Activated naive CD4-positive, alpha-beta T cell treated with anti-CD3 and anti-CD28 coated beads, Interleukin-2, amount 10 ng/mL, durations not matched to agents 7 days and 5 days (primary cell): ENCODE data around the gene CAB39.
A peak's percentile ranks its signal among the peaks of the same experiment; 100 is the strongest.

Experiments used
- CTCF ChIA-PET: fragments of 350-600 bp; sonication (Branson Sonifier 250); formaldehyde crosslinking; loops from one replicate; lab custom pipeline; 2021; ENCODE audit warnings: antibody characterized with exemption; lab: Charles Lee
- DNase-seq: peaks from one replicate; pipeline ENCODE4 v3.0.0-alpha.2; 2020
- H3K27ac Mint-ChIP-seq: one replicate; pipeline ENCODE4 v1.8.0; 2021; ENCODE audit warnings: mild to moderate bottlenecking, moderate library complexity, mixed read lengths
- H3K27me3 Mint-ChIP-seq: one replicate; pipeline ENCODE4 v1.8.0; 2021; ENCODE audit warnings: mild to moderate bottlenecking, mixed read lengths
- H3K36me3 Mint-ChIP-seq: one replicate; pipeline ENCODE4 v1.8.0; 2021; ENCODE audit warnings: mixed read lengths
- H3K4me1 Mint-ChIP-seq: one replicate; pipeline ENCODE4 v1.8.0; 2021; ENCODE audit warnings: mixed read lengths
- H3K4me3 Mint-ChIP-seq: one replicate; pipeline ENCODE4 v1.8.0; 2021; ENCODE audit warnings: mild to moderate bottlenecking, moderate library complexity, mixed read lengths
- H3K9me3 Mint-ChIP-seq: one replicate; pipeline ENCODE4 v1.8.0; 2021; ENCODE audit warnings: mixed read lengths

Gene CAB39

DNA sequence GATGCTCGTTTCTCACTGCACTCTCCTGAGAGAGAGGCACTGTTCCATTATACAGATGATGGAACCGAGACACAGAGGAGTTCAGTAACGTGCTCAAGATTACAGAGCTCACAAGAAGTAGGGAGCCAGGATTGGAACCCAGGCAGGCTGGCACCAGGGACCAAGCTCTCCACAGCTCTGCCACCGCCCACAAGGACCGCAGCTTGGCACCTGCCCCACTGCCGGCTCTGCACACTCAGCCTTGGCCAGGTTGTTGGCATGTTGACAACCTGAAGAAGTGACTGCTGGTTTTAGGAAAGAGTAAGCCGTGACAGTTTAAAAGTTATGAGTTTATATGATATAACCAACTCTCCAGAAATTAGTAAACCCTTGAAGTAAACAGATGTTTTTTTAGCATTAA lies 104.1 kb downstream of the CAB39 start:
- H3K27ac Mint-ChIP-seq, result peak overlapping the region; percentile 39
- DNase-seq, result no peak
- peaks cover 75% of the 10 kb centered on the region for H3K36me3 Mint-ChIP-seq
- H3K4me1 Mint-ChIP-seq, result peaks cover 19% of the 10 kb centered on the region
- CTCF ChIA-PET, result interaction anchor here (0.7 to 1.4 kb wide), 4 partner anchors 12 to 170 kb away, joined by 3 to 4 read pairs (median 3); no protein-coding TSS in a partner anchor
- H3K27me3 Mint-ChIP-seq, result no peaks in the 10 kb centered on the region
- H3K4me3 Mint-ChIP-seq, result no peak overlapping the region
- no peaks in the 10 kb centered on the region for H3K9me3 Mint-ChIP-seq

DNA sequence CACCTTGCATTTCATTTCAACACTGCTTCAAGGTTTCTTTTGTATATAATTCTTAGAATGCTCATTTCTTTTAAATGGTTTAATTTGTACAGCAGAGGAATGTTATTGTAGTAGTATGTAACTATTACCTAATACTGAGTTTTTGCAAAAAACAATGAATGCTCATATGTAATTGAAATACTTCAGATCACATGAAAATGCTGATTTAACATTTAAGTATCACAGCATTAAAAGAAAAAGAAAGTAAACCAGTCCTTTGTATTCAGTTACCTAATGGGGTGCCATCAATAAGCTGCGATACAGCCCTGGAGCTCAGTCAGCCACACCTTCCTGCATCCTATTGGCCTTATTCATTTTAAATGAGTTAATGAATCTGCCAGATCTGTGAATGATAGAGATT lies 106.8 kb downstream of the CAB39 start:
- no peak for DNase-seq
- Mint-ChIP-seq H3K9me3 (no peaks in the 10 kb centered on the region), H3K4me3 (no peak overlapping the region), H3K4me1 (peaks cover 20% of the 10 kb centered on the region), H3K27me3 (peaks cover 6% of the 10 kb centered on the region), H3K27ac (peak overlapping the region; percentile 19), H3K36me3 (peaks cover 57% of the 10 kb centered on the region)
- CTCF ChIA-PET, result interaction anchor here (0.9 to 2.0 kb wide), 4 partner anchors 10 to 57 kb away, joined by 3 to 6 read pairs (median 4); no protein-coding TSS in a partner anchor

DNA sequence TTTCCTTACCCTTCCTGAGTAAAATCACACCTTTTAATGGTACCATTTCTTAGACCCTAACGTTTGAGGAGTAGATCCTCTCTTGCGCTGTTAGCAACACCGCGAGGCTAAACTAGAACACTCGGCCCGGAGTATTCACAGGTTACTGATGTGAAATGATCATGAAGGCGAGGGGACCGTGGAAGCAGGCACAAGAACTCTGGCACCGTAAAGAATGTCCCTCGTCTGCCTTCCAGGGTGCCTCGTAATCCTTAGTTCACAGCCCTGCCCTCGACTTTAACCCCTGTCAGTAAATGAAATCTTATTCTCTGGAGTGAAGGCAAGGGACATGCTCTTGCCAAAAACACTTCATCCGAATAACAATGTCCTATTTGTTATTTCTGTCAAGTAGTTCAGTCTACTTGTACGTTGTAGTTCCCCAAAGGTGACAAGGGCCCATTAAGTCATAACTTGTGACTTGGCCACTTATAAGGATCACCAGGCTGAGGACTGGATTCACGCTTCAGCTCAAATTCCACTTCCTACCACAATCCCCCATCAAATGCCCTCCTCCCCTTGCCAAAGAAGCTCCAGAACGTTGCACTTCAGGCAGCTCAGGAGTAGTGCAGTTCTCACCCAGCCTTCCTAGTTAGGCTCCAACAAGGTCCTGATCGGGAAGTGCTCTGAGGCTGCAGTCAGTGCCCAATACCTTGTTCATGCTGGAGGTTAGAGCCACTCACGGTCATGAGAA lies 108.8 kb downstream of the CAB39 start:
- peaks cover 41% of the 10 kb centered on the region for H3K36me3 Mint-ChIP-seq
- H3K4me3 Mint-ChIP-seq, result no peak overlapping the region
- peak overlapping the region; percentile 11 for H3K27ac Mint-ChIP-seq
- CTCF ChIA-PET, result interaction anchor here (0.6 to 3.6 kb wide), 3 partner anchors 26 to 754 kb away, joined by 3 to 28 read pairs (median 17); no protein-coding TSS in a partner anchor
- DNase-seq, result no peak
- peaks cover 10% of the 10 kb centered on the region for H3K4me1 Mint-ChIP-seq
- H3K27me3 Mint-ChIP-seq, result peaks cover 20% of the 10 kb centered on the region
- H3K9me3 Mint-ChIP-seq, result no peaks in the 10 kb centered on the region

DNA sequence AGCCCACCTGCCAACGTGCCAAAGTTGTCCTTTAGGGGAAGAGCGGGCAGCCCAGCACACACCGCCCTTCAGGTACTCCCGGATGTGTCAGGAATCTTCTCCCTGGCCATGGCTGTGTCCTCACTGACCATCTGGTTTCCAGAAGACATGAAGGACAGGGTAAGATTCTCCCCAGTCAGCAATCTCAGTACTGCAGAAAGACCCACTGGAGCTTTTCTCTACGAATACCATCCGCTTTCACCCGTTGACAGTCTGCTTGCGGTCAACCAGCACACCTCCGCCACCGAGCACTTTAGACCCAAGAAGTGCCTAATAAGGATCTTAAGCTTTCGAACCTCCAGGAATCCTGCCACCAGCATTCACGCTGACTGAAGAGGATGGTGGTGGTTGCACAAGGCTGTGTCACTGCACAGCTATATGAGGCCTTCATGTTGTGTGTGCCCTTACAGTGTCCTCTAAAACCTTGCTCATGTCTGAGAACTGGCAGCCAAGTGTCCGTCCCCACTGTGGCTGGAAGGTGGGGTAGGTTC lies 109.4 kb downstream of the CAB39 start:
- CTCF ChIA-PET, result interaction anchor here (0.6 to 3.6 kb wide), 4 partner anchors 8 to 755 kb away, joined by 3 to 28 read pairs (median 10); no protein-coding TSS in a partner anchor
- Mint-ChIP-seq H3K9me3 (no peaks in the 10 kb centered on the region), H3K27me3 (peaks cover 26% of the 10 kb centered on the region), H3K4me3 (no peak overlapping the region), H3K27ac (peak overlapping the region; percentile 11), H3K4me1 (peaks cover 13% of the 10 kb centered on the region), H3K36me3 (peaks cover 35% of the 10 kb centered on the region)
- DNase-seq, result no peak

DNA sequence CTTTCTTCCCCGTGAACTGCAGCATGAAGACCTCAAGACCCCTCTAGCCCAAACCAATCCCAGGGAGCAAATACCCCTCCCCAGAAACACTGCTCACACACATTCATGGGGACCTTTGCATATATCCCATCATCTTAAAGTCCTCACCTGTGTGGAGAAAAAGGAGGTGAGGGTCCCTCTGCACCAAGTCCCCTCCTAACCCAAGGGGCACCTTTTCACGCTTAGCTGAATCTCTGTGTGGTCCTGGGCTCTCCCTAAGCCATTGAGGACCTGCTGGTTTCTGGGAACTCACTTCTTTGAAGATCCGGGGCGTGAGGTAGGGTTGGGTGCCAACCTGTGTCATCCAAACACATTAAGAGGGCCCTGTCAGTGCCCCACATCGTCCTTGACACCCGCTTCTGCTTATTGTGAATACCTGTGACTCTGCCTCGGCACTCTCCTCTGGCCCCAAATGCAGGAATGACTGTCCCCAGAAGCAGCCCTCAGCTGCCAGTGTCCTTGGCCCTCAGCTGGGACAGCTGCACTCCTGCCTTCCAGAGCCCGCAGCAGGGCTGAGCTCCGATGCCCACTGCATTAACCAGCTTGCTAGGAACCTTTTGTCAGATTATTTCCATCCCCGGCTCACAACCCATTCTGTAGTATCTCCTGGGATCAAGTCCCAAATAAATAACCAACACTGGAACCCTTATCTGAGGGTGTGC lies 110.8 kb downstream of the CAB39 start:
- CTCF ChIA-PET, result interaction anchor here (0.8 to 3.6 kb wide), 19 partner anchors 8 to 234 kb away, joined by 3 to 42 read pairs (median 7); partner anchors contain the start of gene PSMD1
- Mint-ChIP-seq H3K4me3 (no peak overlapping the region), H3K4me1 (peaks cover 19% of the 10 kb centered on the region), H3K27ac (peak overlapping the region; percentile 14), H3K9me3 (no peaks in the 10 kb centered on the region), H3K36me3 (peaks cover 25% of the 10 kb centered on the region), H3K27me3 (peaks cover 35% of the 10 kb centered on the region)
- no peak for DNase-seq

DNA sequence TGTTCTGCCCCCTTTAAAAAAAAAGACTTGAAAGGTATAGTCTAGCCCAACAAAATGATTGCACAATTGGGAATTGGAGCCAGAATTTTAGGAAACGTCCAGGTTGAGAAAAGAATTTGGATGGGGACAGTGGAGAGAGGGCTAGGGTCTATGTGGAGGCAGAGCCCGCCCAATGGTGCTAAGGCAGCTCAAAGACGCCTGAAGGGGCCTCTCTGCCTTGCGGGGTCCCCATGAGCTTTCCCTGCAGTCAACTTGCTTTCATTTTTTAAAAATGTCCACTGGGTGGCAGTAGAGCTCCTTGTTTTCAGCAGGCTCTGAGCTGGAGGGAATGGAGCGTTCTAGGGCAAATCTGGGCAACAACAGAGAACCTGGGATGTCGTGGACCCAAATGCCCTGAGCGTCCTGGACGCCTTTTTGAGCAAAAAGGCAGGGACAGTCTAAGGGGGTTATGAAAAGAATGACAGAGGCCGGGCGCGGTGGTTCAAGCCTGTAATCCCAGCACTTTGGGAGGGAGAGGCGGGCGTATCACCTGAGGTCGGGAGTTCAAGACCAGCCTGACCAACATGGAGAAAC lies 111.8 kb downstream of the CAB39 start:
- peaks cover 22% of the 10 kb centered on the region for H3K4me1 Mint-ChIP-seq
- peaks cover 16% of the 10 kb centered on the region for H3K36me3 Mint-ChIP-seq
- CTCF ChIA-PET, result interaction anchor here (0.7 to 3.6 kb wide), 35 partner anchors 8 to 234 kb away, joined by 3 to 42 read pairs (median 4); partner anchors contain the start of genes GPR55 and PSMD1
- H3K27me3 Mint-ChIP-seq, result peaks cover 46% of the 10 kb centered on the region
- DNase-seq, result peak; percentile 62
- H3K9me3 Mint-ChIP-seq, result no peaks in the 10 kb centered on the region
- no peak overlapping the region for H3K4me3 Mint-ChIP-seq
- H3K27ac Mint-ChIP-seq, result peak overlapping the region; percentile 24

DNA sequence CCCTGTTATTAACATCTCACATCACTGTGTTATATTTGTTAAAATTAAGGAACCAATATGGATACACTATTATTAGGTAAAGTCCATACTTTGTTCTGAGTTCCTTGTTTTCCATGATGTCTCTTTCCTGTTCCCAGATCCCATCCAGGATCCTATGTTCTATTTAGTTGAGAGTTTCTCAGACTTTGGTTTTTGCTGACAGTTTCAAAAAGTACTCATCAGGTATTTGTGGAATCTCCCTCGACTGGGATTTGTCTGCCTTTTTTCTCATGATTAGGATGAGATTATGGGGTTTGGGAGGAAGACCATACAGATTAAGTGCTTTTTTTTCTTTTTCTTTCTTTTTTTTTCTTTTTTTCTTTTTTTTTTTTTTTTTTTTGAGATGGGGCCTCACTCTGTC lies 112.7 kb downstream of the CAB39 start:
- H3K36me3 Mint-ChIP-seq, result peaks cover 11% of the 10 kb centered on the region
- H3K4me3 Mint-ChIP-seq, result no peak overlapping the region
- no peak for DNase-seq
- no peak overlapping the region for H3K27ac Mint-ChIP-seq
- CTCF ChIA-PET, result interaction anchor here (0.6 to 2.1 kb wide), 6 partner anchors 8 to 779 kb away, joined by 3 to 10 read pairs (median 4); no protein-coding TSS in a partner anchor
- H3K9me3 Mint-ChIP-seq, result no peaks in the 10 kb centered on the region
- peaks cover 55% of the 10 kb centered on the region for H3K27me3 Mint-ChIP-seq
- H3K4me1 Mint-ChIP-seq, result peaks cover 22% of the 10 kb centered on the region

DNA sequence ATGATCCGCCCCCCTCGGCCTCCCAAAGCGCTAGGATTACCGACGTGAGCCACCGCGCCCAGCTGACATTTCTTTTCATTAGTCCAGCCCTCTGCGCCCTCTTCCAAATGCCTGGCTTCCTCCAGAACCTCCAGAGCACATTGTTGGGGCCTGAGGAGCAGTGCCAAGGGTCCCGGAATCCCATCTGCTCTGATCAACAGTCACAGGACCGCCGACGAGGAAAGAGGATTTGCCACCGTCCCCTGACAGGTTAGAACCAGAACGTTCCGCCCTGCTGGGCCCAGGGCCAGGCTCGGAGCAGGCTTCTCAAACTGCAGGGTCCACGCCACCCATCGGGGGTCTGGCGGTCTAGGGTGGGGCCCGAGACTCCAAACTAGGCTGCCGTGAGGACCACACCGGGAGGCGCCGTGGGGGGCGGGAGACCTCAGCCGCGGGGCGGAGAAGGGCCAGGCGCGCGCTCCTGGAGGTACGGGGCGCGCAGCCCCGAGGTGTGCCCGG lies 115.2 kb downstream of the CAB39 start:
- CTCF ChIA-PET, result interaction anchor here (1.7 to 2.1 kb wide), 2 partner anchors 21 to 157 kb away, joined by 4 to 5 read pairs; no protein-coding TSS in a partner anchor
- Mint-ChIP-seq H3K4me1 (peaks cover 22% of the 10 kb centered on the region), H3K27ac (no peak overlapping the region), H3K36me3 (no peaks in the 10 kb centered on the region), H3K9me3 (no peaks in the 10 kb centered on the region), H3K27me3 (peaks cover 79% of the 10 kb centered on the region), H3K4me3 (no peak overlapping the region)
- DNase-seq, result no peak

DNA sequence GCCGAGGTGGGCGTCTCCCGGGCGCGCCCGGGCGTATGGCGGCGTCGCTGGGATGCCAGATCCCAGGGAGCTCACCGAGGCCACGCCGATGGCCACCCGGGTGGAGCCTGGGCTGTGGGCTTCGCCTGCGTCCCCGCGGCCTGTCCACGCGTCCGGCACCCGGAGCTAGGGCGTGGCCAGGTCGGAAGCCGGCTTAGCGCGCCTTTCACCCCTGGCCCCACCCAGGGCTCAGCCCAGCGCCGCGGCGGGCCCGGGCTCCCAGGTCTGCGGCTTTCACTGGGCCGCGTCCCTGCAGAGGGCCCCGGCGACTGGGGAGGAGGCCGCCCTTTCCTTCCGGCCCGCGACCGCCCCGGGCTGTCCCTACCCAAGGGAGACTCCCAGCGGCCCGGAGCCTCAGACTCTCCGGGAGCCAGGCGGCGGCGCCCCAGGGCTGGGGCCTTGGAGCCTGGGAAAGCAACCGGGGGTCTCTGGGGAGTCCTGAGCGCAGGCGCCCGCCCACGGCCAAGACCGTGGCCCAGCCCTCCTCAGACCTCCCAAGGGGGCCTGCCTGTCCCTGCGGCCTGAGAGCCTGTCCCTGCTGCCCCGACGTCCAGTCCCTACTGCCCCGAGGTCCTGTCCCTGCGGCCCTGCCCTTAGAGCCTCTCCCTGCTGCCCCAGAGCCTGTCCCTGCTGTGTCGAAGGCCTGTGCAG lies 115.8 kb downstream of the CAB39 start:
- Mint-ChIP-seq H3K4me3 (peak overlapping the region; percentile 45), H3K4me1 (peaks cover 22% of the 10 kb centered on the region), H3K36me3 (no peaks in the 10 kb centered on the region), H3K27ac (no peak overlapping the region), H3K9me3 (no peaks in the 10 kb centered on the region), H3K27me3 (peaks cover 81% of the 10 kb centered on the region)
- peak; percentile 42 for DNase-seq
- CTCF ChIA-PET, result interaction anchor here (0.6 to 2.1 kb wide), 4 partner anchors 11 to 157 kb away, joined by 3 to 5 read pairs (median 4); no protein-coding TSS in a partner anchor

DNA sequence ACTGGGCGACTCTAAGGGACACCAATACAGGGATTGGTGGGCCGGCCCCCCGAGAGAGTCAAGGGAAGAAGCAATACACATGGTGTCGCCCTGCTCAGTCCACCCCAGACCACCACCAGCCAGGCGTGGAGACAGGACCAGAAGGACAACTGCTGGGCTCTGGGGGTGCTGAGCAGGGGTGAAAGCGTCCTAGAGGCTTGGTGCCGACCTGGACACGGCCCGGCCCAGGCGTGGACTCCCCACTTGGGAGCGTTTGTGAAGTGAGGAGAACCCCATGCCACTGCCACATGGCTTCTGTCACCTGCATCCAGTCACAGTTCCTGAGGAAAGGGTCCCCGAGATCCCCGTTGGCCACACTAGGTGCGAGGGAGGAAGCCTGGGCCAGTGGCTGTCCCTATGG lies 116.7 kb downstream of the CAB39 start:
- CTCF ChIA-PET, result interaction anchor here (1.0 to 1.3 kb wide), 2 partner anchors 10 to 11 kb away, joined by 3 read pairs; no protein-coding TSS in a partner anchor
- no peak overlapping the region for H3K27ac Mint-ChIP-seq
- peaks cover 15% of the 10 kb centered on the region for H3K4me1 Mint-ChIP-seq
- H3K4me3 Mint-ChIP-seq, result peak overlapping the region; percentile 45
- H3K9me3 Mint-ChIP-seq, result no peaks in the 10 kb centered on the region
- no peaks in the 10 kb centered on the region for H3K36me3 Mint-ChIP-seq
- no peak for DNase-seq
- H3K27me3 Mint-ChIP-seq, result peaks cover 78% of the 10 kb centered on the region

DNA sequence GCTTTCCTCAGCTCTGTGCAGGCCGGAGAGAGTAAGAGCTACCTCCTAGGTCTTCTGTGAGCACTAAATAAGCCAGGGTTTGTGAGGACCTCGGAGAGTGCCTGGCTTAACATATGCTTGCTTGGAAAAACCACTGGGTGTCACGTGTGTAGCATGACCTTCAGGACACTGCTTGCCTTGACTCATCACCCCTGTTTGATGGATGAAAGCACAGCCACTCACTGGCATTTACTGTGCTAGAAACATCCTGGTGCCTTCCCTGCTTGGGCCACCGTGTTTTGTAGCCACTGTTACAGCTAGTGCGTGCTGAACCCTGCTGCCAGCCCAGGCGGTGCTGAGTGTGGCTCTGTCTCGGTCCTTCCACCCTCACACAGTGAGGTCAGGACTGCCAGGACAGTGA lies 117.3 kb downstream of the CAB39 start:
- no peak overlapping the region for H3K4me3 Mint-ChIP-seq

DNA sequence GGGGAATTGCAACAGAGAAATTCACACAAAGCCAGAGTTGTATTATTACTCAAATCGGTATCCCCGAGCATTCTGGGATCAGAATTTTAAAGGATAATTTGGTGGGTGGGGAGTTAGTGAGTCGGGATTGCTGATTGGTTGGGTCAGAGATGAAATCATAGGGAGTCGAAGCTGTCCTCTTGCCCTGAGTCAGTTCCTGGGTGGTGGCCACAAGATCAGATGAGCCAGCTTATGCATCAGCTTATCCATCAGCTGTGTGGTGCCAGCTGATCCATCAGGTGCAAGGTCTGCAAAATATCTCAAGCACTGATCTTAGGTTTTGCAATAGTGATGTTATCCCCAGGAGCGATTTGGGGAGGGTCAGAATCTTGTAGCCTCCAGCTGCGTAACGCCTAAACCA lies 117.8 kb downstream of the CAB39 start:
- CTCF ChIA-PET, result interaction anchor here (1.0 to 1.2 kb wide), 2 partner anchors 19 to 154 kb away, joined by 3 read pairs; no protein-coding TSS in a partner anchor
- H3K36me3 Mint-ChIP-seq, result no peaks in the 10 kb centered on the region
- H3K27me3 Mint-ChIP-seq, result peaks cover 73% of the 10 kb centered on the region
- DNase-seq, result no peak
- H3K4me3 Mint-ChIP-seq, result no peak overlapping the region
- H3K9me3 Mint-ChIP-seq, result no peaks in the 10 kb centered on the region
- H3K4me1 Mint-ChIP-seq, result peaks cover 11% of the 10 kb centered on the region
- H3K27ac Mint-ChIP-seq, result no peak overlapping the region

More for the DNA sequence above, 117.3 kb downstream of the CAB39 start:
- CTCF ChIA-PET, result interaction anchor here (1.0 to 1.3 kb wide), 4 partner anchors 10 to 154 kb away, joined by 3 read pairs; no protein-coding TSS in a partner anchor
- peaks cover 73% of the 10 kb centered on the region for H3K27me3 Mint-ChIP-seq
- no peak for DNase-seq
- H3K36me3 Mint-ChIP-seq, result no peaks in the 10 kb centered on the region
- peaks cover 11% of the 10 kb centered on the region for H3K4me1 Mint-ChIP-seq
- H3K9me3 Mint-ChIP-seq, result no peaks in the 10 kb centered on the region
- H3K27ac Mint-ChIP-seq, result no peak overlapping the region

DNA sequence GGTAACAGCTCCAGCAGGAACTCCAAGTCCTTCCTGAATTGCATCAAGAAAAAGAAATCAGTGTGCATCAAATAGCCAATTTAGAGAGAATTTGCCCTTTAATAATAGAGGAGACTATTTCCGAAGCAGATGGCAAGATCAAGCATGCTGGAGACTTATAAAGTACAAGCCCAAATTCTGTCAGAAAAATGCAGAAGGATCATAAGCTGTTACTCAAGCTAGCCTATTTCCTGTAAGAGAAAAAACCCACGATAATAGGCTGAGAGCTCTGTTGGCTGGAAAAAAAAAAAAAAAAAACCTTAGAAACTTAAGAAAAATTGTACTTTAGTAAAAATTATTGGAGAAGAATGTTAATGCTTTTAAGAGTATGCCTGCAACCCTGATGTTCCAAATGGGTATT lies 127.7 kb downstream of the CAB39 start:
- no peaks in the 10 kb centered on the region for H3K4me1 Mint-ChIP-seq
- peaks cover 46% of the 10 kb centered on the region for H3K27me3 Mint-ChIP-seq
- H3K36me3 Mint-ChIP-seq, result no peaks in the 10 kb centered on the region
- no peak for DNase-seq
- CTCF ChIA-PET, result interaction anchor here (1.0 to 2.4 kb wide), 5 partner anchors 9 to 145 kb away, joined by 3 to 8 read pairs (median 4); no protein-coding TSS in a partner anchor
- H3K27ac Mint-ChIP-seq, result no peak overlapping the region
- no peak overlapping the region for H3K4me3 Mint-ChIP-seq
- H3K9me3 Mint-ChIP-seq, result no peaks in the 10 kb centered on the region
